ENCODE data around the gene TRAPPC13.

Gene TRAPPC13

DNA sequence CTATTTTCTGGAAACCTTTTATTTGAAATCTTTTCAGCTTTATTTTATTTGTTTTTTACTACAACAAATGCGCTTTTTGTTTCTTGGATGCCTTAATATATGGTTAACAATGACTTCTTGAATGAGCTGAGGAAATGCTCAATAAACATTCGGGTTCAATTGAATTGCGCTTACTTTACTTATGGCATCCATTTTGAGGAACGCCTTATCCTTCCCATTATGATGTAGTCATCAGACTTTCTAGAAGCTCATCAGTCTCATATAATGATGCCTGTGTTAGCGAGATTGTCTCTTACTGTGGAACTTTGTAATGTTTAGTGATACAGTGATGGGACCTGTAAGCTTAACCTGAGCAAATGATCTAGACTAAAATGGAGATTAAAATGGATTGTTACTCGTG is 916 bp downstream of the TRAPPC13 start:
- peak overlapping the region; percentile 91 for H3K4me3 ChIP-seq (ENCODE audit: insufficient read depth, low read depth, low read length)
- WGBS, 2 experiments: 76 to 85% methylated on average over 6 of the region's 6 CpGs
- H3K36me3 ChIP-seq (ENCODE audit: control insufficient read depth, insufficient read depth, low read length): no peaks in the 10 kb centered on the region
- no peaks in the 10 kb centered on the region for H3K9me3 ChIP-seq (ENCODE audit: control insufficient read depth, low read length)
- H3K27me3 ChIP-seq (ENCODE audit: control insufficient read depth, insufficient read depth, low read length, poor library complexity, severe bottlenecking): no peaks in the 10 kb centered on the region
- H3K4me1 ChIP-seq (ENCODE audit: control insufficient read depth, insufficient read depth, low read length): peaks cover 7% of the 10 kb centered on the region
- no peak overlapping the region for H3K27ac ChIP-seq (ENCODE audit: insufficient read depth, low read depth, low read length, poor library complexity, severe bottlenecking)

DNA sequence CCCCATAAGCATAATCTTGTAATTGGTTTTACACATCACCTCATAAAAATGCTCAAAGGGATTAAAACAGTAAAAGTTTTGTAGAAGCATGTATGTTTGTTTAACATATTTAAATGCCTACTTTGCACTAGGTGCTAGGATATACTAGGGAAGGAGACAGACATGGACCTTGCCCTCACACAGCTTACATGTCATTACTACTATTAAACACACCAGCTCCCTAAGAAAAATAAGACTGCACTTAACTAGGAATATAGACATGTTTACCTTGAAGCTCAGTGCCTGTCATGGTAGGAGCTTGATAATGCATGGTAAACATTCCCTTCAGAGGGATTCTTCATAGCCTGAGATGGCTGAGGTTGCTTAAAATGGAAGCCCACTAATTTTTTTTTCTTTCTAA is 6.2 kb downstream of the TRAPPC13 start:
- Histone ChIP-seq H3K9me3 (ENCODE audit: control insufficient read depth, low read length) (no peaks in the 10 kb centered on the region), H3K4me1 (ENCODE audit: control insufficient read depth, insufficient read depth, low read length) (no peaks in the 10 kb centered on the region), H3K27me3 (ENCODE audit: control insufficient read depth, insufficient read depth, low read length, poor library complexity, severe bottlenecking) (no peaks in the 10 kb centered on the region), H3K27ac (ENCODE audit: insufficient read depth, low read depth, low read length, poor library complexity, severe bottlenecking) (no peak overlapping the region), H3K4me3 (ENCODE audit: insufficient read depth, low read depth, low read length) (no peak overlapping the region), H3K36me3 (ENCODE audit: control insufficient read depth, insufficient read depth, low read length) (no peaks in the 10 kb centered on the region)

- H3K4me3 ChIP-seq (ENCODE audit: insufficient read depth, low read depth, low read length): no peak overlapping the region
- no peak overlapping the region for H3K27ac ChIP-seq (ENCODE audit: insufficient read depth, low read depth, low read length, poor library complexity, severe bottlenecking)
- WGBS, 2 experiments: 97 to 98% methylated on average over 3 to 4 of the region's 4 CpGs
- no peaks in the 10 kb centered on the region for H3K27me3 ChIP-seq (ENCODE audit: control insufficient read depth, insufficient read depth, low read length, poor library complexity, severe bottlenecking)
- no peaks in the 10 kb centered on the region for H3K4me1 ChIP-seq (ENCODE audit: control insufficient read depth, insufficient read depth, low read length)
- H3K36me3 ChIP-seq (ENCODE audit: control insufficient read depth, insufficient read depth, low read length): peaks cover 7% of the 10 kb centered on the region
- no peaks in the 10 kb centered on the region for H3K9me3 ChIP-seq (ENCODE audit: control insufficient read depth, low read length)
These were observed 15.4 kb downstream of the TRAPPC13 start for GRCh38 chr5:65640240-65640639.

DNA sequence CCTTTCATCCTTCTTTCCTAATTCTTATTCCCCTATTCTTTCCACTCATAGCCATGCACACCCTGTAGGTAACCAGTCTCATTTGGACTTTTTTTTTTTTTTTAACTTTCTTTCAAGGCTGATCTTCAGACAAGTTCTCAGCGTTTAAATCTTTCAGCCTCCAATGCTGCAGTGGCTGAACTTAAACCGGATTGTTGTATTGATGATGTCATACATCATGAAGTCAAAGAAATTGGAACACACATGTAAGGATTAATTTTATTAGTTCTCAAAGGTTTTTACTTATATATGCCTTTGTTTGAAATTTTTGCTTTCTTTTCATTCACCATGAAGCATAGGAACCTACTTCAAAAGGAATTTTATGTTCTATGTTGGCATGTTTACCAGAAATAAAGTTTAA is 22.1 kb downstream of the TRAPPC13 start:
- Histone ChIP-seq H3K4me3 (ENCODE audit: insufficient read depth, low read depth, low read length) (no peak overlapping the region), H3K27ac (ENCODE audit: insufficient read depth, low read depth, low read length, poor library complexity, severe bottlenecking) (no peak overlapping the region), H3K36me3 (ENCODE audit: control insufficient read depth, insufficient read depth, low read length) (no peaks in the 10 kb centered on the region), H3K4me1 (ENCODE audit: control insufficient read depth, insufficient read depth, low read length) (no peaks in the 10 kb centered on the region), H3K27me3 (ENCODE audit: control insufficient read depth, insufficient read depth, low read length, poor library complexity, severe bottlenecking) (no peaks in the 10 kb centered on the region), H3K9me3 (ENCODE audit: control insufficient read depth, low read length) (no peaks in the 10 kb centered on the region)
- 100% methylated on average over 2 of the region's 2 CpGs for WGBS, 2 experiments

DNA sequence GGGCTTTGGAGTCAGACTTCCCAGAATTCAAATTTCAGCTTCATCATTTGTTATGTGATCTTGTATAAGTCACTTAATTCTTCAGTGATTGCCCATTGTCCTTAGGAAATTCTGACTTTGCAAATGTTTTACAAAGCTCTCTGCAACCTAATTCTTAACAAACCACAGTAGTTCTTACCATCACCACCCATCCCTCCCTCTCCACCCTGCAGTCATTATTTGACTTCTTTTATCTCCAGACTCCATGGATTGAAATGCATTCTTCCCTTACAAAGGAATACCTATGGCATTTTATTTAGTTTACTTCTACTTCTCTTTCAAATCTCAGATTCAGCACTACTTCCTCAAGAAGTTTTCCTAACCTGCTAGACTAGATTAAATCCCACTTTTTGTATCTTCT is 23.1 kb downstream of the TRAPPC13 start:
- H3K4me1 ChIP-seq (ENCODE audit: control insufficient read depth, insufficient read depth, low read length): no peaks in the 10 kb centered on the region
- no peaks in the 10 kb centered on the region for H3K27me3 ChIP-seq (ENCODE audit: control insufficient read depth, insufficient read depth, low read length, poor library complexity, severe bottlenecking)
- no peaks in the 10 kb centered on the region for H3K36me3 ChIP-seq (ENCODE audit: control insufficient read depth, insufficient read depth, low read length)
- H3K4me3 ChIP-seq (ENCODE audit: insufficient read depth, low read depth, low read length): no peak overlapping the region
- H3K27ac ChIP-seq (ENCODE audit: insufficient read depth, low read depth, low read length, poor library complexity, severe bottlenecking): no peak overlapping the region
- H3K9me3 ChIP-seq (ENCODE audit: control insufficient read depth, low read length): no peaks in the 10 kb centered on the region

GRCh38 chr5:65651144-65651543 is 26.3 kb downstream of the TRAPPC13 start:
- H3K4me3 ChIP-seq (ENCODE audit: insufficient read depth, low read depth, low read length): no peak overlapping the region
- H3K9me3 ChIP-seq (ENCODE audit: control insufficient read depth, low read length): no peaks in the 10 kb centered on the region
- WGBS, 2 experiments: 86 to 88% methylated on average over 5 of the region's 5 CpGs
- H3K27ac ChIP-seq (ENCODE audit: insufficient read depth, low read depth, low read length, poor library complexity, severe bottlenecking): no peak overlapping the region
- no peaks in the 10 kb centered on the region for H3K36me3 ChIP-seq (ENCODE audit: control insufficient read depth, insufficient read depth, low read length)
- no peaks in the 10 kb centered on the region for H3K4me1 ChIP-seq (ENCODE audit: control insufficient read depth, insufficient read depth, low read length)
- no peaks in the 10 kb centered on the region for H3K27me3 ChIP-seq (ENCODE audit: control insufficient read depth, insufficient read depth, low read length, poor library complexity, severe bottlenecking)

DNA sequence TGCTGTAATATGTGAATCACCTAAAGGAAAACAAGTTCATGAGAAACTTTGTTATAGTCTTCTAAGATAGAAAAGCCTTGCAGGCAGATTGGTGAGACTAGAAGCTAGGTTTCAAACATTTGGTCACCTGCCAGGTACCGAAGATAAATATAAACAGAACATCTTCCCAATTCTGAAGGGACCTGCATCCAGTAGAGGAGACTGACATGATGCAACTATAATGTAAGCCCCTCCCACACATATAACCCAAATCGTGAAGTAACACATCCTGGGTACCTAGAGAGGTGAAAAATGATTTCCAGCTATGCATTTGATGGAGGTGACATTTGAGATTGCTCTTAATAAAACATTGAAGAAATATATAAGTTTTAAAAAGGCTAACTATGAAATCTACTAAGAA is 29.9 kb downstream of the TRAPPC13 start:
- no peak overlapping the region for H3K27ac ChIP-seq (ENCODE audit: insufficient read depth, low read depth, low read length, poor library complexity, severe bottlenecking)
- H3K9me3 ChIP-seq (ENCODE audit: control insufficient read depth, low read length): no peaks in the 10 kb centered on the region
- no peaks in the 10 kb centered on the region for H3K4me1 ChIP-seq (ENCODE audit: control insufficient read depth, insufficient read depth, low read length)
- WGBS, 2 experiments: 82 to 92% methylated on average over 1 to 2 of the region's 2 CpGs
- no peak overlapping the region for H3K4me3 ChIP-seq (ENCODE audit: insufficient read depth, low read depth, low read length)
- H3K27me3 ChIP-seq (ENCODE audit: control insufficient read depth, insufficient read depth, low read length, poor library complexity, severe bottlenecking): no peaks in the 10 kb centered on the region
- H3K36me3 ChIP-seq (ENCODE audit: control insufficient read depth, insufficient read depth, low read length): no peaks in the 10 kb centered on the region

GRCh38 chr5:65663804-65664521 is 39.1 kb downstream of the TRAPPC13 start:
- WGBS, 2 experiments: 94 to 97% methylated on average over 1 of the region's 1 CpG
- no peaks in the 10 kb centered on the region for H3K9me3 ChIP-seq (ENCODE audit: control insufficient read depth, low read length)
- no peaks in the 10 kb centered on the region for H3K4me1 ChIP-seq (ENCODE audit: control insufficient read depth, insufficient read depth, low read length)
- H3K27me3 ChIP-seq (ENCODE audit: control insufficient read depth, insufficient read depth, low read length, poor library complexity, severe bottlenecking): no peaks in the 10 kb centered on the region
- no peaks in the 10 kb centered on the region for H3K36me3 ChIP-seq (ENCODE audit: control insufficient read depth, insufficient read depth, low read length)
- H3K27ac ChIP-seq (ENCODE audit: insufficient read depth, low read depth, low read length, poor library complexity, severe bottlenecking): no peak overlapping the region
- H3K4me3 ChIP-seq (ENCODE audit: insufficient read depth, low read depth, low read length): no peak overlapping the region

GRCh38 chr5:65668696-65669095 is 43.9 kb downstream of the TRAPPC13 start:
- no peak overlapping the region for H3K4me3 ChIP-seq (ENCODE audit: insufficient read depth, low read depth, low read length)
- H3K36me3 ChIP-seq (ENCODE audit: control insufficient read depth, insufficient read depth, low read length): no peaks in the 10 kb centered on the region
- H3K27me3 ChIP-seq (ENCODE audit: control insufficient read depth, insufficient read depth, low read length, poor library complexity, severe bottlenecking): no peaks in the 10 kb centered on the region
- H3K27ac ChIP-seq (ENCODE audit: insufficient read depth, low read depth, low read length, poor library complexity, severe bottlenecking): no peak overlapping the region
- no peaks in the 10 kb centered on the region for H3K4me1 ChIP-seq (ENCODE audit: control insufficient read depth, insufficient read depth, low read length)
- no peaks in the 10 kb centered on the region for H3K9me3 ChIP-seq (ENCODE audit: control insufficient read depth, low read length)
- 84 to 86% methylated on average over 6 to 7 of the region's 7 CpGs for WGBS, 2 experiments

DNA sequence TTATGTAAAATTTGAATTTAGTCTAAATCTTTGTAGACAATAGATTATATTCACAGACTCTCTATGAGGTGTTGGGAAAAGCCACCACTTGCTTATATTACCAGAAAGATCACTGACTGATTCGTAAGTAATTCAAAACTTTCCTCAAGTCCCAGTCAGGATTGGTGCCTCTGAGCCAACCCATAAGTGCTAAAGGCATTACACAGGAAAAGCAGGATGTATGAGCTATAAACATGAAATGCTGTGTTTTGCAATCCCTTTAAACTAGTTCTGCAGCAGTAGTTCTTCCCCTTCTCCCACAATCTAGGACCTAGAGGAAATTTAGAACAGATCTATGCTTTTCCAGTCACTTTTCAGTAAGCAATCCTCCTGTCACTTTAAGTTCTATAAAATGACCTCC is 48.0 kb downstream of the TRAPPC13 start:
- WGBS, 2 experiments: 92 to 94% methylated on average over 1 of the region's 1 CpG
- no peaks in the 10 kb centered on the region for H3K36me3 ChIP-seq (ENCODE audit: control insufficient read depth, insufficient read depth, low read length)

DNA sequence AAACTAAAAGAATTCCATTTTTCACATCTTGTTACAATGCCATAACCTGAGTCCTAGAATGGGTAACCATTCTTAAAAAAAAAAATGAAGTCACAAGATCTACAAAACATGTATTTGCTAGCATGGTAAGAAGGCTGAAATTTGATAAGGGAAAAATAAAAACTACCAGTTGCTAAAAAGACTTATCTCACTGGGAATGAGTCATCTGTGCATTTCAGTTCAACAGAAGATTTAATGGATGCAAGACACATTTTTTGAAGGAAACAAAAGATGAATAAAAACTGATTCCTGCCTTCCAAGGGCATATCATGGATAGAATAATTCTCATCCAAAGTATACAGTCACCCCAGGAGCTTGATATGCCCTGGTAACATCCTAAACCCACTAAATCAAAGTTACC is 49.9 kb downstream of the TRAPPC13 start:
- Histone ChIP-seq H3K27me3 (ENCODE audit: control insufficient read depth, insufficient read depth, low read length, poor library complexity, severe bottlenecking) (no peaks in the 10 kb centered on the region), H3K4me3 (ENCODE audit: insufficient read depth, low read depth, low read length) (no peak overlapping the region), H3K4me1 (ENCODE audit: control insufficient read depth, insufficient read depth, low read length) (no peaks in the 10 kb centered on the region), H3K9me3 (ENCODE audit: control insufficient read depth, low read length) (no peaks in the 10 kb centered on the region), H3K36me3 (ENCODE audit: control insufficient read depth, insufficient read depth, low read length) (no peaks in the 10 kb centered on the region), H3K27ac (ENCODE audit: insufficient read depth, low read depth, low read length, poor library complexity, severe bottlenecking) (no peak overlapping the region)

More for the DNA sequence above, 48.0 kb downstream of the TRAPPC13 start:
- Histone ChIP-seq H3K9me3 (ENCODE audit: control insufficient read depth, low read length) (no peaks in the 10 kb centered on the region), H3K27ac (ENCODE audit: insufficient read depth, low read depth, low read length, poor library complexity, severe bottlenecking) (no peak overlapping the region), H3K27me3 (ENCODE audit: control insufficient read depth, insufficient read depth, low read length, poor library complexity, severe bottlenecking) (no peaks in the 10 kb centered on the region), H3K4me3 (ENCODE audit: insufficient read depth, low read depth, low read length) (no peak overlapping the region), H3K4me1 (ENCODE audit: control insufficient read depth, insufficient read depth, low read length) (no peaks in the 10 kb centered on the region)
